D341Med (cell line): ENCODE measurements around the gene NPEPL1.

ENCODE experiments used
- DNase-seq: peaks from one replicate; pipeline ENCODE4 v3.0.0; 2012; ENCODE audit warnings: low spot score

The NPEPL1 gene

DNA sequence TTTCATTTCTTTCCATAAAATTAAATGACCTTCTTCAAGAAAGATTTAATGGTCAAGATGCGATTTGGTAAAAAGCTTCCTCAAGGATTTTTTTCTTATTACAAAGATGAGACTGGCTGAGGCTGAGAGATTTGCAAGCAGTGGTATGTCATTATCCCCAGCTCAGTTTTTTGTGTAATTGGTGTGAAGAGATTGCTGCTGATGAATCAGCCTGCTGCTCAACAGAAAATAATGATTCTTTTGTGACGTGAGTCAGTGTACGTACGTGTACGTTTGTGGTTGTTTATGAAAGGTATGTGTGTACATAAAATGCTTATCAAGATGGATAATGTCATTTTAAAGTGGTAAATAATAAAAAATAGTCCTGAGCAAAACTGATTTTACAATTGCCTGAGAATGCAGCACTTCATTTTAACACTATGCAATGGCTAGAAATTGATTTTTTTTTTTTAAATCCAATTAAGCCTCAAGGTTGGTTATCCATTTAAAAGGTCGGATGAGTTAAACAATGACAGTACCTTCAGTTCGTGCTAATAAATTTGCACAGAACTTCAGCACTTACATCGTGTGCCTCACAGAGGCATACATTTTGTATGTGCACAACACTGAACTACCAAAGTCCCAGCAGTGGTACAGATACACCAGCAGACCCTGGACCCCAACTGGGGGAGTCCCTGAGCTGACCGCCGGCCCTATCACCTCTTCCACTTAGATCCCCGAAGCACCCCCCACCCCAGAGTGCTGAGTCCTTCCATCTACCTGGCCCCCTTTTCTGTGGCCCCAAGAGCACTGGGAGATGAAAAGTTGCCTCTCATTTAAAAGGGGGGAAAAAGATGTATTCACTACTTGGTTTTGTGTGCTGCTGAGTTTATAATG, 9.7 kb upstream of the NPEPL1 start:
- no peak for DNase-seq

DNA sequence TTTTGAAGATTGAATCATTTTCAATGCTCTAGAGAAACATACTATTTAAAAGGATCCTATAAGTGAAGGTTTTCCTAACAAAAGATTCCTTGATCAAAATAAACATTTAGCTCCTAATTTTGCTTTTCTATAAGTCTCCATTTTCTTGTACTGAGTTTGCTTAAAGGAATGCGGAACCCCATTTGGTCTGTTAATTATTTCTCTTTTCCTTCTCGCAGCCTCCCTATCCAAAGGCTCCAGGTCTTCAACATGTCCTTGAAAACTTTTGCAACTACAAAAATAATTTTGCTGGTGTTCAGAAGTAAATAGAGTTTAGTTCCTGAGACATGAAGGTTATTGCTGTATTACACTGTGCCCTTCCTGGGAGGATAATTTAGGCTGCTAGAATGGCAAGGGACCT, 8.3 kb upstream of the NPEPL1 start:
- no peak for DNase-seq

DNA sequence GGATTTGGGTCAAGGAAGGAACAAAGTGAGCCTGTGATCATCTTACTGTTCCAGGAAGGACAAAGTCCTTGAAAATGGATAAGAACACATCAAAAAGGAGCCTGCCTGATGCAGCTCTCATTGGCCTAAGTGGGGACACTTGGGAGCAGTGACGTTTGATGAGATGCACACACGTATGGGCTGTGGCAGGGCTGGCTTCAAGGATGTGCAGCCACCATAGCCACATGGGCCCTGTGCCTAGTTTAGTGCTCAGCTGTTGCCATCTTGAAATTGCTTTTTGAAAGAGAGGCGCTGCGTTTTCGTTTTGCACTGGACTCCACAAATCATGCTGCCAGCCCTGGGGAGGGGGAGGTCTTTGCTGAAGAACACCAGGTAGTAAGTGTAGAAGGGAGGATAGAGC, 6.6 kb upstream of the NPEPL1 start:
- no peak for DNase-seq

- DNase-seq, result no peak
Measured at GRCh38 chr20:58688414-58688813, 4.2 kb upstream of the NPEPL1 start.

GRCh38 chr20:58688840-58689239, 3.8 kb upstream of the NPEPL1 start:
- DNase-seq, result no peak

DNA sequence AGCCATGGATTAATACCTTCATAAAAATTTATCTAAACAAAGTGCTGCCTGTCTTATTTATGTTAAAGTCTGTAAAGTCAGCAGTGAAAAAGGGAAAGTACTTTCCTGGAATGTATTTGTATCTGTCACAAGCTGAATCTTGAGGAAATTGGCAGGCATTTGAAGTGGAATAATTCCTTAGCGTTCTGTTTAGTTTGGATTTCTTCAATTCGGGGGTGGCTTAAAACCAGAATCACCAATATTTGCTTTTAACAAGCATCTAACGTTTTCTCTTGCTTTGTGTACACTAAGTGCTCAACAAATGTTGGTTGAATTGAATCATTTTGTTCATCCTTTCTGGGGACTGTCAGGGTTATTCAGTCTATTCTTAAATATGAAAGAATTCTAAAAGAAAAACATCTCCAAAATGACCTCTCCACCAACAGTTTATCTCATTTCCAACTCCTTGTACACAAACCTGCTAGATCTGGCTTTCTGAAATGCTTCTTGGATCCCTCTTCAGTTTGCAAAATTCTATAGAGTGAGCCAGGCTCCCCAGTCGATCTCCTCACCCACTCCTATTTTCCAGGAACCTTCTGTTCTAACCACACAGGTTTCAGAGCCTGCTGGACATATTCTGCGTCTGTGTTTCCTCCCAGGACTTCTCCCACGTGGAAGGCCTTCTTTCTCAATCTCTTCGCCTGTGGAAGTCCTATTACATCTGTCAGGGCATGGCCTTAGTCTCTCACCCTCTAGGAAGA, 2.0 kb upstream of the NPEPL1 start:
- no peak for DNase-seq

- DNase-seq, result no peak
Measured at GRCh38 chr20:58691773-58692578, 624 bp upstream of the NPEPL1 start.

- DNase-seq, result no peak
Measured at GRCh38 chr20:58693226-58694006, 816 bp downstream of the NPEPL1 start.

GRCh38 chr20:58694241-58695083, 1.9 kb downstream of the NPEPL1 start:
- DNase-seq, result no peak

DNA sequence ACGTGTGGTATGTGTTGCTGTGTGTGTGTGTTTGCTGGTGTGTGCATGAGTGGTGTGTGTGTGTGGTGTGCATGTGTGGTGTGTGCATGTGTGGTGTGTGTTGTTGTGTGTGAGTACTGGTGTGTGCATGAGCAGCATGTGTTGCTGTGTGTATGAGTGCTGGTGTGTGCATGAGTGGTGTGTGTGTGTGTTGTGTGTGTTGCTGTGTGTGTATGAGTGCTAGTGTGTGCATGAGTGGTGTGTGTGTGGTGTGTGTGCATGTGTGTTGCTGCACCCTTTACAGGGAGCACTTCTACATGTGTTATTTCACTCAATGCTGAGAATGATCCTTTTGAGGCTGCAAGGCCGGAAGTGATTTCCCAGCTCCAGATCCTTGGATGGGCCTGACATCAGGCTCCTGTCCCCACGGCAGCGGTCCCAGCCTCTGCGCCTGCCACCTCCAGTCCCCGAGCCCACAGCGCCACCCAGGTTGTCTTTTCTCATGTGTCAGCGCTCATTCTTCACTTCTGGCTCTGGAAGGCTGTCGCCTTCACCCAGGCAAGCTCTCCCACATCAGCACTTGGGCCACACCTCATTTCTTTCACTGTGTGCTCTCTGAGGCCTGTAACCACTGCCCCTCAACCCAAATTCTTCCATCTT, 2.6 kb downstream of the NPEPL1 start:
- no peak for DNase-seq

GRCh38 chr20:58695895-58696375, 3.3 kb downstream of the NPEPL1 start:
- no peak for DNase-seq

GRCh38 chr20:58696411-58696961, 3.9 kb downstream of the NPEPL1 start:
- no peak for DNase-seq

- no peak for DNase-seq
Measured at GRCh38 chr20:58697201-58697866, 4.7 kb downstream of the NPEPL1 start.

DNA sequence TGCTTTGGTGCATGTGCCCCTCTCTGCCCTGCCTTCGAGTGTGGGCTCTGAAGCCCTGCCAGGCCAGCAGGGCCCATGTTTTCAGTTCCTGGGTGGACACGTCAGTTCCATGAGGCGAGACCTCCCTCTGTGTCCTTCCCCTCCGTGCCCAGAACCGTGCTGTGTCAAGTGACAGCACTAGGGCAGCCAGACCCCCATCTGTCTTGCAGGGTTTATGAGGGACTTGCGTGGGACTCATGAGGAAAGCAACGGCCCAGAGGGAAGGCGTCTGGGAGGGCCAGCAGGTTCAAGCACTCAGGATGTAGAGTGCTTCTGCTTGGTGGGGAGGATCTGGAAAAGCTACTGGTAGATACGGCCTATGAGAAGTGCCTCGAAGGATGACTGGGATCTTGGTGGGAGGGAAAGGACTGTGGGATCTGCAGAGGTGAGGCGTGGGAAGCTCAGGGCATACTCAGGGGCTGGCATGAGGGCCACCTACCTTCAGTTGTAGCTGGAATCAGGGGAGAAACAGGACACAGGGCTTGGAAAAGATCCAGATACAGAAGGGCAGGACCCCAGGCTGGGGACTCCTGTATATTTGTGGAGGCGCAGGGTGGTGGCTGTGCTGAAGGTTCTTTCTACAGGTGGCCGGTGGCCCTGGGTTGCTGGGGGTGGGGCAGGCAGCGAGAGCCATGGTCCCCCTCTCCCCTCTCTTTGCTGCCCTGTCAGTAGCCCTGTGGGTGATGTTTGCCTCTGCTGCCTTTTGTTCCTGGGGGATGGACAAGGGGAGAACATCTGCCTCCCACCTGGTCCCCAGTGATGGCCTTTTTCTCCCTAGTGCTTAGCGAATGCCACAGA, 5.5 kb downstream of the NPEPL1 start:
- no peak for DNase-seq

DNA sequence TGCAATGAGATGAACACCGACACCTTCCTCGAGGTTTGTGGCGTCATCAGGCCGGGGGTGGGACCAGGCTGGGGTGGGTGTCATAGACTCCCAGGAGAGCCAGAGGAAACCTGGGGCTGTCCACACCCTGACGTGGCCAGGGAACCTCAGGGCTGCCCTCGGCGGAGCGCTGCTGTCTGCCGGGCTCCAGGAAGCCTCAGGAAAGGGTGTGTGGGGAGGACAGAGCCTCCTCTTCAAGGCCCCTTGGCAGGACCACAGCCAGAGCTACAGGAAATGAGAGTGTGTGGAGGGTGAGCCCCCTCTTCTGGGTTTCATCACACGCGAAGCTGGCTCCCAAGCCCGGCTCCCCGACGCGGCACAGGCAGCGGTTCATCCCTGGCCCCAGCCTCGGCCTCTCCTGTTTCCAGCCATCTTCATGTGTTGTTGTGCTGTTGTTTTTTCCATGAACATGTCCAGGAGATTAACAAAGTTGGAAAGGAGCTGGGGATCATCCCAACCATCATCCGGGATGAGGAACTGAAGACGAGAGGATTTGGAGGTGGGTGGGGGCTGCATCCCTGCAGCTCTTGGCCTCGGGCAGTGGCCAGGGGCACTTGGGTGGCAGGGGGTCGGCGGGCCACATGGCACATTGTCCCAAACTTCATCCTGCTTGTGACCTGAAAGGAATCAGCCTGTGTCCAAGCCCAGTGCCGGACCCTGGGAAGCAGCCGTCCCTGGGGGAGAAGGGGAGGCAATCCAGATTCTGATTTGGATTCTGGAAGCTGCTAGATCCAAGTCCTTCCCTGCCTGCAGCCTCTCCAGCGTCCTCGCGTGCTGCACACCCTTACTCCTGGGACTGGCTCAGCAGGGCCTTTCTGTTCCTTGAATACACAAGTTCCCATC, 6.4 kb downstream of the NPEPL1 start:
- DNase-seq, result no peak

- no peak for DNase-seq
Measured at GRCh38 chr20:58699623-58700107, 7.1 kb downstream of the NPEPL1 start.
